K562 (cell line): ENCODE measurements around the gene ACSBG1. TPM values are rescaled to one million over a fixed set of nuclear protein-coding genes. Genes with fewer than 3 reads are reported as not detected.

Experiments used
- ATAC-seq: fragments of 200-7000 bp; cut with Tn5 transposase; 3 replicates; pipeline ENCODE4 v1.9.1; 2020; ENCODE audit warnings: moderate library complexity
- BruUV-seq: library from RNA; stranded (reverse); fragments of 400-500 nt; replicated peaks from 2 replicates; lab custom pipeline; 2021; lab: Mats Ljungman, UMichigan
- CTCF ChIA-PET: fragments of 300-600 bp; formaldehyde crosslinking; extraction: SDS; loops from one replicate; lab custom pipeline; 2021; ENCODE audit warnings: low intra/inter-chr PET ratio; lab: Yijun Ruan, JAX
- POLR2A ChIA-PET: fragments of 300-600, 350-650 bp; sonication (Branson Sonifier 250); formaldehyde crosslinking; extraction: SDS; loops from one replicate; lab custom pipeline; 2021; ENCODE audit warnings: antibody characterized with exemption, inconsistent platforms; lab: Yijun Ruan, JAX
- DNase-seq, 4 experiments: peaks; one replicate each; pipeline versions ENCODE4 v3.0.0 to v3.0.0-alpha.2; 2011 to 2018; ENCODE audit warnings: low spot score in 3 of 4, mixed read lengths in 3 of 4; ENCODE audit errors: extremely low read depth in 1 of 4
- FAIRE-seq: peaks from 2 replicates; lab custom pipeline; 2011; peaks lifted over from hg19 to GRCh38; lab: Jason Lieb, UNC
- H2AFZ ChIP-seq: 2 replicates; pipeline ENCODE4 v1.6.0; 2011; ENCODE audit warnings: low read depth, low read length, control low read depth, inconsistent platforms
- H3K27ac ChIP-seq: fragments of 200-600 bp; 3 replicates; pipeline ENCODE4 v1.8.0; 2011; ENCODE audit warnings: low read depth, mild to moderate bottlenecking, control low read depth, inconsistent platforms, low read length, moderate library complexity, mixed read lengths; ENCODE audit errors: extremely low read depth
- H3K27me3 ChIP-seq, 2 experiments: fragments of 300-600 bp in 1 of 2; 2 replicates in 1 of 2; 3 replicates in 1 of 2; pipeline versions ENCODE4 v1.6.0 to v1.8.0; 2011; ENCODE audit warnings: inconsistent platforms in 2 of 2, low read length in 2 of 2, mild to moderate bottlenecking in 1 of 2, mixed read lengths in 1 of 2, moderate library complexity in 1 of 2; ENCODE audit not compliant: control insufficient read depth in 2 of 2, insufficient read depth in 2 of 2
- H3K36me3 ChIP-seq: fragments of 300-600 bp; 3 replicates; pipeline ENCODE4 v1.8.0; 2011; ENCODE audit warnings: mild to moderate bottlenecking, low read length, inconsistent platforms; ENCODE audit not compliant: control insufficient read depth, insufficient read depth
- H3K4me1 ChIP-seq, 2 experiments: fragments of 200-600 bp in 1 of 2; replicated peaks in 1 of 2; 2 replicates in 1 of 2; 3 replicates in 1 of 2; pipeline versions ENCODE4 v1.5.1 to v1.8.0; 2011; ENCODE audit warnings: inconsistent platforms in 2 of 2, low read length in 2 of 2, mild to moderate bottlenecking in 1 of 2, mixed read lengths in 1 of 2, moderate library complexity in 1 of 2; ENCODE audit not compliant: control insufficient read depth in 2 of 2, insufficient read depth in 2 of 2
- H3K4me2 ChIP-seq: 2 replicates; pipeline ENCODE4 v1.6.1; 2011; ENCODE audit warnings: low read length, control low read depth, inconsistent platforms, mixed read lengths; ENCODE audit not compliant: insufficient read depth
- H3K4me3 ChIP-seq: fragments of 200-600 bp; sonication (generic), shearing (Covaris generic); 2 replicates; pipeline ENCODE4 v1.5.1; 2016; ENCODE audit warnings: control low read depth, inconsistent platforms
- H3K79me2 ChIP-seq: fragments of 200-600 bp; 3 replicates; pipeline ENCODE4 v1.8.0; 2011; ENCODE audit warnings: low read length, inconsistent platforms; ENCODE audit not compliant: control insufficient read depth, insufficient read depth
- H3K9ac ChIP-seq, 2 experiments: 2 replicates each; pipeline versions ENCODE4 v1.6.0 to v1.6.1; 2011; ENCODE audit warnings: low read depth in 2 of 2, low read length in 2 of 2, control low read depth in 1 of 2, inconsistent platforms in 1 of 2, mild to moderate bottlenecking in 1 of 2, mixed read lengths in 1 of 2; ENCODE audit not compliant: insufficient read depth in 1 of 2
- H3K9me1 ChIP-seq: one replicate; pipeline ENCODE4 v1.6.0; 2011; ENCODE audit warnings: inconsistent platforms, mild to moderate bottlenecking, low read length, moderate library complexity; ENCODE audit not compliant: control insufficient read depth, insufficient read depth
- H3K9me3 ChIP-seq: replicated peaks from 2 replicates; pipeline ENCODE4 v1.5.1; 2011; ENCODE audit warnings: low read depth, low read length, inconsistent platforms; ENCODE audit not compliant: control insufficient read depth, insufficient read depth
- H4K20me1 ChIP-seq: replicated peaks from 2 replicates; pipeline ENCODE4 v1.6.1; 2011; ENCODE audit warnings: low read length, inconsistent platforms, mixed read lengths; ENCODE audit not compliant: control insufficient read depth, insufficient read depth
- ADNP ChIP-seq: fragments of 200-800 bp; sonication (Bioruptor generic); IDR thresholded peaks from 2 replicates; pipeline ENCODE4 v1.6.1; 2016; ENCODE audit warnings: missing genetic modification characterization, missing compliant biosample characterization
- BRD4 ChIP-seq: fragments of 200-600 bp; sonication (generic); IDR thresholded peaks from 2 replicates; pipeline ENCODE4 v1.6.1; 2017; ENCODE audit warnings: inconsistent platforms
- FOXP1 ChIP-seq: sonication (generic); formaldehyde crosslinking; IDR thresholded peaks from 2 replicates; pipeline ENCODE4 v1.8.0; 2022; ENCODE audit warnings: mild to moderate bottlenecking, missing genetic modification reagents
- FUS ChIP-seq: fragments of 200-400 bp; formaldehyde crosslinking; optimal IDR thresholded peaks from 2 replicates; pipeline ENCODE3; 2017; ENCODE audit warnings: low read depth, low read length
- HCFC1 ChIP-seq: IDR thresholded peaks from 2 replicates; pipeline ENCODE4 v1.6.1; 2012; ENCODE audit warnings: low read depth, low read length, improper control_type of control experiment
- HNRNPH1 ChIP-seq: fragments of 200-400 bp; formaldehyde crosslinking; optimal IDR thresholded peaks from 2 replicates; pipeline ENCODE3; 2017; ENCODE audit warnings: low read depth, mild to moderate bottlenecking, low read length, moderate library complexity
- MBD1 ChIP-seq: fragments of 250-450 bp; sonication (Bioruptor Pico); IDR thresholded peaks from 2 replicates; pipeline ENCODE4 v1.8.0; 2022; ENCODE audit warnings: inconsistent platforms
- NFIC ChIP-seq: fragments of 450-650 bp; IDR thresholded peaks from 2 replicates; pipeline ENCODE4 v1.6.1; 2017; ENCODE audit warnings: mild to moderate bottlenecking, inconsistent platforms
- RBBP5 ChIP-seq: fragments of 200-600 bp; sonication (generic); IDR thresholded peaks from 2 replicates; pipeline ENCODE4 v1.6.1; 2012; ENCODE audit warnings: borderline replicate concordance, mild to moderate bottlenecking, low read length, control low read depth, inconsistent platforms; ENCODE audit not compliant: insufficient read depth, poor library complexity, severe bottlenecking
- RBM15 ChIP-seq: fragments of 200-400 bp; formaldehyde crosslinking; IDR thresholded peaks from 2 replicates; pipeline ENCODE4 v1.6.1; 2018; ENCODE audit warnings: mild to moderate bottlenecking, low read length, moderate library complexity; ENCODE audit not compliant: insufficient read depth
- WGBS: fragments of 100-300 bp; shearing (Covaris generic); methylation state at CpG from one replicate; pipeline ENCODE4 v1.1.6; 2016; ENCODE audit warnings: low coverage, mixed read lengths; ENCODE audit not compliant: insufficient coverage; ENCODE audit errors: missing lambda C conversion rate; 5-methylcytosine and 5-hydroxymethylcytosine counted together
- in situ Hi-C: fragments of 300-500 bp; cut with MboI; formaldehyde crosslinking; loops from 4 replicates; pipeline ENCODE4 v1.15.0; 2018; ENCODE audit warnings: inconsistent platforms, mixed read lengths
- intact Hi-C: fragments of 100-400 bp; cut with micrococcal nuclease; formaldehyde crosslinking; loops from 2 replicates; pipeline ENCODE4 v1.14.2; 2022
- polyA plus RNA-seq, 8 experiments: library from polyadenylated mRNA; depleted of rRNA in 4 of 8; stranded (reverse) in 5 of 8; unstranded in 3 of 8; fragments of >200 nt; fragmentation: Nextera tagmentation in 2 of 8; fragmentation: Illumina TruSeq in 1 of 8; extraction: Ambion mirVana in 2 of 8; extraction: Trizol in 1 of 8; gene quantifications; 2 replicates each; pipeline versions ENCODE4 v1.2.1 to v1.2.3, GENCODE V29; 2011 to 2014; ENCODE audit warnings: inconsistent platforms in 1 of 8, missing spikeins in 1 of 8
- total RNA-seq, 7 experiments: library from RNA; depleted of rRNA in 6 of 7; stranded (reverse); fragments of >200 nt in 6 of 7; fragmentation: Illumina TruSeq in 2 of 7; extraction: Trizol in 2 of 7; gene quantifications; 2 replicates each; pipeline versions ENCODE4 v1.2.1 to v1.2.3, GENCODE V29; 2011 to 2021; ENCODE audit warnings: low replicate concordance in 1 of 7

The ACSBG1 gene
- total and polyA plus RNA-seq, 9 of the 15 experiments (the other 6 are each of a cell fraction or from before 2014, with no cell fraction given): 0.36 to 6.4 (median 2.5) TPM

GRCh38 chr15:78244101-78244500, 9.7 kb upstream of the ACSBG1 start (continued):
- TF ChIP-seq BRD4 (no peak), ADNP (tag) (no peak), HNRNPH1 (no peak), RBBP5 (peak; percentile 19), RBM15 (no peak), HCFC1 (no peak)

GRCh38 chr15:78243491-78243941, 9.2 kb upstream of the ACSBG1 start:
- Histone ChIP-seq H3K9ac (peak overlapping the region; percentile 25 to 79; a peak in 2 of 4 replicates), H3K4me1 (peaks cover 19 to 21% of the 10 kb centered on the region in 2 experiments), H2AFZ (peak overlapping the region; percentile 84), H3K79me2 (no peaks in the 10 kb centered on the region), H4K20me1 (no peaks in the 10 kb centered on the region), H3K27me3 (0 out of 5 replicates have a peak, but pooled peaks cover 0 to 3% of the 10 kb centered on the region in 2 experiments), H3K9me1 (no peaks in the 10 kb centered on the region), H3K27ac (no peak overlapping the region; the same call in 2 of the 3 replicates), H3K4me3 (no peak overlapping the region), H3K4me2 (peak overlapping the region; percentile 66), H3K9me3 (no peaks in the 10 kb centered on the region), H3K36me3 (no peaks in the 10 kb centered on the region)
- TF ChIP-seq FOXP1 (no peak), NFIC (peak; percentile 82), MBD1 (no peak), FUS (no peak)
- no TSS peak for BruUV-seq
- in situ Hi-C loops: no loop called here
- 19% methylated on average over 6 of the region's 6 CpGs for WGBS
- intact Hi-C loops: loop anchor here (5.0 kb wide), 3 partner anchors 46 to 286 kb away; partner anchors contain the start of gene CIB2
- ChIA-PET CTCF (interaction anchor here (0.5 to 2.4 kb wide), 4 partner anchors 131 to 341 kb away, joined by 3 to 14 read pairs (median 3); no protein-coding TSS in a partner anchor), POLR2A (interaction anchor here (0.6 to 1.0 kb wide), 3 partner anchors 11 to 598 kb away, joined by 3 to 4 read pairs (median 3); no protein-coding TSS in a partner anchor)
- ATAC-seq: peak; percentile 69
- no peak for FAIRE-seq
- peak in 2 of 4 experiments; percentile 46 to 47 for DNase-seq
